MG63 (cell line): Measurements from ENCODE around the gene ZDHHC15. TPM values are rescaled to one million over a fixed set of nuclear protein-coding genes. Genes with fewer than 3 reads are reported as not detected.
"Not testable (repeated sequence)": the region's sequence is repeated elsewhere in the genome, so short reads cannot be mapped to it uniquely, and the experiment has no call there.

Experiments
- DNase-seq: peaks from one replicate; pipeline ENCODE4 v3.0.0-alpha.2; 2020
- H3K27me3 ChIP-seq: fragments of 250-450 bp; sonication (Bioruptor Pico); 2 replicates; pipeline ENCODE4 v1.5.1; 2020; ENCODE audit warnings: mild to moderate bottlenecking, moderate library complexity
- H3K36me3 ChIP-seq: fragments of 250-450 bp; sonication (Bioruptor Pico); 2 replicates; pipeline ENCODE4 v1.5.1; 2020; ENCODE audit warnings: mild to moderate bottlenecking, moderate library complexity
- H3K4me3 ChIP-seq: fragments of 250-450 bp; sonication (Bioruptor Pico); 2 replicates; pipeline ENCODE4 v1.5.1; 2020; ENCODE audit warnings: mild to moderate bottlenecking, moderate library complexity
- H3K9me3 ChIP-seq: fragments of 250-450 bp; sonication (Bioruptor Pico); 2 replicates; pipeline ENCODE4 v1.5.1; 2020; ENCODE audit warnings: mild to moderate bottlenecking, moderate library complexity
- total RNA-seq: library from RNA; depleted of rRNA; stranded (reverse); fragments of >200 nt; shearing (Covaris generic); gene quantifications from 2 replicates; pipeline ENCODE4 v1.2.3, GENCODE V29; 2014; ENCODE audit warnings: low replicate concordance; rRNA removed

Gene ZDHHC15
- total RNA-seq, 1 experiment from 2014 or later: not detected

DNA sequence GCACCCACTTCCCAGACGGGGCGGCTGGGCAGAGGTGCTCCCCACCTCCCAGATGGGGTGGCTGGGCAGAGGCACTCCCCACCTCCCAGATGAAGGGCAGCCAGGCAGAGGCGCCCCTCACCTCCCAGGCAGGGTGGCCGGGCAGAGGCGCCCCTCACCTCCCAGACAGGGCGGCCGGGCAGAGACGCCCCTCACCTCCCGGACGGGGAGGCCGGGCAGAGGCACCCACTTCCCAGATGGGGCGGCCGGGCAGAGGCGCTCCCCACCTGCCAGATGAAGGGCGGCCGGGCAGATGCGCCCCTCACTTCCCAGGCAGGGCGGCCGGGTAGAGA lies 187.7 kb downstream of the ZDHHC15 start:
- H3K9me3 ChIP-seq: no peaks in the 10 kb centered on the region

DNA sequence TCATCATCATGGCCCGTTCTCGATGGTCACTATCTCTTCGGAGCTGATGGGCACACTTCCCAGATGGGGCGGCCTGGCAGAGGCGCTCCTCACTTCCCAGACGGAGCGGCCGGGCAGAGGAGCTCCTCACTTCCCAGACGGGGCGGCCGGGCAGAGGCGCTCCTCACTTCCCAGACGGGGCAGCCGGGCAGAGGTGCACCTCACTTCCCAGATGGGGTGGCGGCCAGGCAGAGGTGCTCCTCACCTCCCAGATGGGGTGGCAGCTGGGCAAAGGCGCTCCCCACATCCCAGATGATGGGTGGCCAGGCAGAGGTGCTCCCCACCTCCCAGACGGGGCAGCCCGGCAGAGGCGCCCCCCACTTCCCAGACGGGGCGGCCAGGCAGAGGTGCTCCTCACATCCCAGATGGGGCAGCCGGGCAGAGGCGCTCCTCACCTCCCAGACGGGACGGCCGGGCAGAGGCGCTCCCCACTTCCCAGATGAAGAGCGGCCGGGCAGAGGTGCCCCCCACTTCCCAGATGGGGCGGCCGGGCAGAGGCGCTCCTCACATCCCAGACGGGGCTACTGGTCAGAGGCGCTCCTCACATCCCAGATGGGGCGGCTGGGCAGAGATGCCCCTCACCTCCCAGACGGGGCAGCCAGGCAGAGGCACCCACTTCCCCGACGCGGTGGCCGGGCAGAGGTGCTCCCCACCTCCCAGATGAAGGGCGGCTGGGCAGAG lies 188.3 kb downstream of the ZDHHC15 start:
- not testable (repeated sequence) for H3K9me3 ChIP-seq, H3K27me3 ChIP-seq, DNase-seq, H3K36me3 ChIP-seq, H3K4me3 ChIP-seq

More for the DNA sequence above, 187.7 kb downstream of the ZDHHC15 start:
- no peak overlapping the region for H3K4me3 ChIP-seq
- no peaks in the 10 kb centered on the region for H3K27me3 ChIP-seq
- no peaks in the 10 kb centered on the region for H3K36me3 ChIP-seq
- DNase-seq: no peak

DNA sequence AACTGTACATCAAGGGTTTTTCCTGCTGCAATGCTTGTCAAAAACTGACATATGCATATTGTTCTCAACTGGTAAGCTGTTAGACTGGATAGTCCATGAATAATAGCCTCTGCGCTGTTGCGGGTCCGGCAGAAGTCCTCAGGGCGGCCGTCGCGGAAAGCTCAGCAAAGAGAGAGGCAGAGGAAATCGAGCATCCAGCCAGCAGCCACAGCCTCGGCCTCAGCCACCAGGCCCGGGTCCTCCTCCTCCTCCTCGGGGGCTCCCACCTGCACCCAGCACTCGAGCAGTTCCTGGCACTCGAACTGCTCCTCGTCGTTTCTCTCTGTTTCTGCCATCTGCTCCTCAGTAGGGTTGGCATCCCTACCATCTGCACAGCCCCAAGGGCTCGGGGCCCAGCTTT lies 195.2 kb downstream of the ZDHHC15 start:
- no peaks in the 10 kb centered on the region for H3K9me3 ChIP-seq
- no peaks in the 10 kb centered on the region for H3K36me3 ChIP-seq
- DNase-seq: no peak
- no peak overlapping the region for H3K4me3 ChIP-seq
- no peaks in the 10 kb centered on the region for H3K27me3 ChIP-seq

Other genes with a start within 250 kb of the ZDHHC15 start
- 5.1 and 6.6 TPM in 2 replicates for gene UPRT, start 249.0 kb downstream of the ZDHHC15 start, total RNA-seq